NCI-H1694 (cell line): ENCODE data around the gene IQSEC1.
"Not testable (repeated sequence)": the region's sequence is repeated elsewhere in the genome, so short reads cannot be mapped to it uniquely, and the experiment has no call there.

Source experiments
- DNase-seq: peaks from one replicate; lab custom pipeline; 2025; lab: John Stamatoyannopoulos, UW

The IQSEC1 gene

GRCh38 chr3:12870942-12871341 lies 202.3 kb downstream of the IQSEC1 start:
- DNase-seq = no peak

GRCh38 chr3:12869035-12869621 lies 204.1 kb downstream of the IQSEC1 start:
- DNase-seq = no peak

GRCh38 chr3:12868039-12869034 lies 204.9 kb downstream of the IQSEC1 start:
- DNase-seq = no peak

GRCh38 chr3:12866836-12867235 lies 206.4 kb downstream of the IQSEC1 start:
- no peak for DNase-seq

GRCh38 chr3:12865271-12865670 lies 208.0 kb downstream of the IQSEC1 start:
- DNase-seq = no peak

GRCh38 chr3:12862387-12862786 lies 210.8 kb downstream of the IQSEC1 start:
- no peak for DNase-seq

- DNase-seq = no peak
Observed at GRCh38 chr3:12861611-12862010, 211.6 kb downstream of the IQSEC1 start.

GRCh38 chr3:12859840-12860239 lies 213.4 kb downstream of the IQSEC1 start:
- DNase-seq = no peak

- no peak for DNase-seq
Observed at GRCh38 chr3:12856626-12857025, 216.6 kb downstream of the IQSEC1 start.

GRCh38 chr3:12854565-12854964 lies 218.7 kb downstream of the IQSEC1 start:
- no peak for DNase-seq

GRCh38 chr3:12853847-12854246 lies 219.4 kb downstream of the IQSEC1 start:
- not testable (repeated sequence) for DNase-seq

GRCh38 chr3:12852201-12852600 lies 221.0 kb downstream of the IQSEC1 start:
- DNase-seq = no peak
